ENCODE measurements around the gene TTLL7. TPM values are rescaled to one million over a fixed set of nuclear protein-coding genes. Genes with fewer than 3 reads are reported as not detected.

The TTLL7 gene
- total and polyA plus RNA-seq, 2 donors (not counting 1 experiment from before 2014, with no cell fraction given) = 0.01 TPM; not detected in 1

DNA sequence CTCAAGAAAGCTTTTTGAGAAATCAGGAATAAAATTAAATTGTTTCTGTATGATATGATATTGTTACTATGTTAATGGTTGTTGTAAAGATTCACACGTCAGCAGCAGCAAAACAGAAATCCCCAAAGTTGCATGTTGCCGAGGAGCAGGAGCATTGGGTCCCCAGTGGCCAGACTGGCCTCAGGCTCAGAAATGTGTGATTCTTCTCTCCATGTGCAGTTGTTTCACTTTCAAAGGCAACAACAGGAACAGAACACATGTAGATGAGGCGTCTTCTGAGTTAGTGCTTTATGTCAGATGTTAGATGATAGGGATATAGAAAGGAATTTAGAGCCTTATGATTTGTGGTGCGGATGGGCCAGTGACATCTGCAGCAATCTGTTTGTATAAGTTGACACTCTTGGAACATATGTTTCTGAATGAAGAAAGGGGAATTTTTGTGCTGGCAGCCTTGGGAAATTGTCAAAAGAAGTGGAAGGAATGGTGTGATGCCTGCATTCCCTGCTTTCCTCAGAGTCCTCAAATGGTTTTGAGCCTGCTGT, 2.1 kb upstream of the TTLL7 start:
- Histone ChIP-seq H3K4me1 (ENCODE audit: control insufficient read depth in 2 of 2, insufficient read depth in 2 of 2, low read length in 2 of 2) (peaks cover 10 to 15% of the 10 kb centered on the region in 2 donors), H2AFZ (ENCODE audit: insufficient read depth, low read depth, low read length, poor library complexity, severe bottlenecking) (no peak overlapping the region), H3K9ac (ENCODE audit: low read length) (no peak overlapping the region), H3K36me3 (replicated peaks in 1 of 2; ENCODE audit: control extremely low read depth in 1 of 2, control insufficient read depth in 1 of 2, extremely low read depth in 1 of 2, insufficient read depth in 2 of 2, low read length in 1 of 2) (no peaks in the 10 kb centered on the region), H3K9me3 (ENCODE audit: control extremely low read depth in 1 of 3, control insufficient read depth in 2 of 3, insufficient read depth in 1 of 3, low read length in 2 of 3) (no peaks in the 10 kb centered on the region), H3K27me3 (replicated peaks in 1 of 4; ENCODE audit: control extremely low read depth in 1 of 4, control insufficient read depth in 3 of 4, insufficient read depth in 4 of 4, low read length in 3 of 4) (peaks cover 0 to 56% (median 37%) of the 10 kb centered on the region in 4 experiments), H3K27ac (ENCODE audit: low read length in 2 of 2) (no peak overlapping the region), H3K79me2 (ENCODE audit: control insufficient read depth, insufficient read depth, low read length) (no peaks in the 10 kb centered on the region), H3K4me2 (replicated peaks; ENCODE audit: low read depth, low read length, poor library complexity, severe bottlenecking) (no peak overlapping the region), H3K4me3 (ENCODE audit: control extremely low read depth in 1 of 5, extremely low read depth in 1 of 5, insufficient read depth in 1 of 5, low read depth in 2 of 5, low read length in 4 of 5) (no peak overlapping the region), H4K20me1 (ENCODE audit: control insufficient read depth, insufficient read depth, low read length, poor library complexity, severe bottlenecking) (no peaks in the 10 kb centered on the region)
- Mint-ChIP-seq H3K9me3 (ENCODE audit: insufficient read depth) (no peaks in the 10 kb centered on the region), H3K4me3 (no peak overlapping the region), H3K27me3 (peaks cover 60% of the 10 kb centered on the region), H3K4me1 (peaks cover 14% of the 10 kb centered on the region), H3K27ac (no peak overlapping the region)
- ChIA-PET CTCF (no interaction called here), POLR2A (no interaction called here)
- ATAC-seq (ENCODE audit: low read depth) (no peak), DNase-seq (no peak)
- TF ChIP-seq EZH2 (IDR thresholded peaks at IDR 0.05; ENCODE audit: borderline replicate concordance, insufficient read depth, low read depth, low read length, poor library complexity, severe bottlenecking) (no peak), CTCF (IDR thresholded peaks at IDR 0.05) (no peak)
- intact Hi-C loops (cut with micrococcal nuclease) = no loop called here
- WGBS (ENCODE audit: insufficient coverage) = 90% methylated on average over 4 of the region's 4 CpGs

GRCh38 chr1:84000196-84000885, 1.4 kb upstream of the TTLL7 start:
- Histone ChIP-seq H3K4me3 (ENCODE audit: control extremely low read depth in 1 of 5, extremely low read depth in 1 of 5, insufficient read depth in 1 of 5, low read depth in 2 of 5, low read length in 4 of 5) (no peak overlapping the region), H3K27ac (ENCODE audit: low read length in 2 of 2) (no peak overlapping the region), H3K9me3 (ENCODE audit: control extremely low read depth in 1 of 3, control insufficient read depth in 2 of 3, insufficient read depth in 1 of 3, low read length in 2 of 3) (no peaks in the 10 kb centered on the region), H4K20me1 (ENCODE audit: control insufficient read depth, insufficient read depth, low read length, poor library complexity, severe bottlenecking) (no peaks in the 10 kb centered on the region), H3K4me2 (replicated peaks; ENCODE audit: low read depth, low read length, poor library complexity, severe bottlenecking) (no peak overlapping the region), H2AFZ (ENCODE audit: insufficient read depth, low read depth, low read length, poor library complexity, severe bottlenecking) (no peak overlapping the region), H3K4me1 (ENCODE audit: control insufficient read depth in 2 of 2, insufficient read depth in 2 of 2, low read length in 2 of 2) (peaks cover 10 to 15% of the 10 kb centered on the region in 2 donors), H3K9ac (ENCODE audit: low read length) (no peak overlapping the region), H3K27me3 (replicated peaks in 1 of 4; ENCODE audit: control extremely low read depth in 1 of 4, control insufficient read depth in 3 of 4, insufficient read depth in 4 of 4, low read length in 3 of 4) (peaks cover 0 to 56% (median 37%) of the 10 kb centered on the region in 4 experiments), H3K36me3 (replicated peaks in 1 of 2; ENCODE audit: control extremely low read depth in 1 of 2, control insufficient read depth in 1 of 2, extremely low read depth in 1 of 2, insufficient read depth in 2 of 2, low read length in 1 of 2) (no peaks in the 10 kb centered on the region), H3K79me2 (ENCODE audit: control insufficient read depth, insufficient read depth, low read length) (no peaks in the 10 kb centered on the region)
- no peak for DNase-seq
- 94% methylated on average over 4 of the region's 8 CpGs for WGBS (ENCODE audit: insufficient coverage)
- peak overlapping the region; percentile 50 for H3K4me3 Mint-ChIP-seq
- no peak for ATAC-seq (ENCODE audit: low read depth)
- no peaks in the 10 kb centered on the region for H3K9me3 Mint-ChIP-seq (ENCODE audit: insufficient read depth)
- H3K4me1 Mint-ChIP-seq = peaks cover 14% of the 10 kb centered on the region
- TF ChIP-seq CTCF (IDR thresholded peaks at IDR 0.05) (no peak), EZH2 (IDR thresholded peaks at IDR 0.05; ENCODE audit: borderline replicate concordance, insufficient read depth, low read depth, low read length, poor library complexity, severe bottlenecking) (no peak)
- POLR2A ChIA-PET = no interaction called here
- no peak overlapping the region for H3K27ac Mint-ChIP-seq
- CTCF ChIA-PET = no interaction called here
- H3K27me3 Mint-ChIP-seq = peaks cover 62% of the 10 kb centered on the region
- intact Hi-C loops (cut with micrococcal nuclease) = no loop called here

All from B cell (primary cell).